Epithelial cell of prostate (primary cell): ENCODE data around the gene TTC21A.

Experiments used
- DNase-seq: peaks from one replicate; pipeline ENCODE4 v3.0.0-alpha.2; 2011; ENCODE audit warnings: low read depth, low spot score
- H3K27ac ChIP-seq: fragments of 450-650 bp; 2 replicates; pipeline ENCODE4 v1.5.1; 2017; ENCODE audit warnings: mild to moderate bottlenecking

TTC21A gene

DNA sequence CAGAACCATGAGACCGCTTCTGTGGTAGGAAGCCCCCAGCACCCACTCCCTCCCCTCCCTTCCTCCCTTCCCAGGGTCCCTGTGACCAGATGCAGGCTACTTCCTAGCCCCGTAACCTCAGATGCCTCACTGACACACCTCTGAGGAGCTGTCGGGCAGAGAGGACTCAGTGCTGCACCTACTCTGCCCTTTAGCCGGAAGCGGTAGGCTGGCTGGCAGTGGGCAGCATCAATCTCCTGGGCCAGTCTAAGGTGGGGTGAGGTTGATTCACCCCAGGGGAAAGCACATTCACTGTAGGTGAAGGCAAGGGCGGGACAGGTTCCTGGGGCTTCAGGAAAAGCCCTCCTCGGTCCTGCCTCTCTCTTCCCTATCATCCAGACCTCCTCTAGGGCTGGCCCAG is 26.8 kb downstream of the TTC21A start:
- DNase-seq: no peak
- H3K27ac ChIP-seq: no peak overlapping the region

DNA sequence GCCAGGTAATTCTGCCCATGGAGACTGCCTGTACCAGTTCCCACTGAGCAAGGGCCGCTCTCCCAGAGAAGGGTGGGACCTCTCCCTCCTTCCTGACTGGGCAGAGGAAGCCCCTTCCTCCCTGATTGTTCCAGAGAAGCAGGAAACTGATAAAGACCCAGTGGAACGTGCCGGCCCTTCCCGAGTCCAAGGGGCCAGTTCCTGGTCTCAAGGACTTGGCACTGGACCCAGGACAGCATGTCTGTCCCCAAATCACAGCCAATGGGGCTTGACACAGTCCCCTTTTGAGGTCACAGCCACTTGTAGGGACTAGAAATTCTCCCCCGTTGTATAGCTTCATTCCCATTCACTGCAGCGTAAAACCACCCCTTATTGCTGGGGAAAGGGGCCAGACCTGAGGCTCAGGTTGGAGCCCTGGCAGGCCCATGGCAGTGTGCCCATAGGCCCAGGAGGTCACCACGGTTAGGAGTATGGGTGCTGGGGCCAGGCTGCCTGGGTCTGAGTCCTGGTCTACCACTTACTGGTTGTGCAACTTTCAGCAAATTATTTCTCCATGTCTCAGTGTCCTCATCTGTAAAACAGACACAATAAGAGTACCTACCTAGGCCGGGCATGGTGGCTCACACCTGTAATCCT is 27.8 kb downstream of the TTC21A start:
- DNase-seq: no peak

DNA sequence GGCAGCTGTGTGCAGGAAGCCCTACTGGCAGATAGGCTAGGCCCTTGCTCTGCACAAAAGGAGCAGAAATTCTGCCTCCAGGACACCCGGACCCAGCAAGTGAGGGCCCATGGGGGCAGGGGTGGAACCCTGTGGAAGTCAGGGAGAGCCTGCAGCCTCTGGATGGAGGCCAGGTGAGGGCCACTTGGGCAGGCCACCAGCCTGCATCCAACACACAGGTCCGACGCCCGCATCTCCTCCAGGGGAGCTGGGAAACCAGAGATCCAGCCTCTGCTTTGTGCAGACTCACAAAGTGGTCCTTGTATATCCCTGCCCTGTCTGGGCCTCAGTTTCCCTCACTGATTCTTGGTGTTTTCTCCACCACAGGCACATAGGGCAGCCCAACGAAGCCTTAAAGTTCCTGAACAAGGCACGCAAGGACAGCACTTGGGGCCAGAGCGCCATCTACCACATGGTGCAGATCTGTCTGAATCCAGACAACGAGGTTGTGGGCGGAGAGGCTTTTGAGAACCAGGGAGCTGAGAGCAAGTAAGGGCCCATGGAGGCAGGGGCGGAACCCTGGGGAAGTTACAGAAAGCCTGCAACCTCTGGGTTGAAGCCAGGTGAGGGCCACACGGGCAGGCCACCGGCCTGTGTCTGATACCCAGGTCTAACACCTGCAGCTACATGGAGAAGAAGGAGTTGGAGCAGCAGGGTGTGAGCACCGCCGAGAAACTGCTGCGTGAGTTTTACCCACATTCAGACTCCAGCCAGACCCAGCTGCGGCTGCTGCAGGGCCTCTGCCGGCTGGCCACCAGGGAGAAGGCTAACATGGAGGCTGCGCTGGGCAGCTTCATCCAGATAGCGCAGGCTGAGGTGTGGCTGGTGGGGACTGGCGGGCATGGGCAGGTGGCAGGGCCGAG is 29.3 kb downstream of the TTC21A start:
- no peak overlapping the region for H3K27ac ChIP-seq
- no peak for DNase-seq

More for the DNA sequence above, 27.8 kb downstream of the TTC21A start:
- no peak overlapping the region for H3K27ac ChIP-seq

DNA sequence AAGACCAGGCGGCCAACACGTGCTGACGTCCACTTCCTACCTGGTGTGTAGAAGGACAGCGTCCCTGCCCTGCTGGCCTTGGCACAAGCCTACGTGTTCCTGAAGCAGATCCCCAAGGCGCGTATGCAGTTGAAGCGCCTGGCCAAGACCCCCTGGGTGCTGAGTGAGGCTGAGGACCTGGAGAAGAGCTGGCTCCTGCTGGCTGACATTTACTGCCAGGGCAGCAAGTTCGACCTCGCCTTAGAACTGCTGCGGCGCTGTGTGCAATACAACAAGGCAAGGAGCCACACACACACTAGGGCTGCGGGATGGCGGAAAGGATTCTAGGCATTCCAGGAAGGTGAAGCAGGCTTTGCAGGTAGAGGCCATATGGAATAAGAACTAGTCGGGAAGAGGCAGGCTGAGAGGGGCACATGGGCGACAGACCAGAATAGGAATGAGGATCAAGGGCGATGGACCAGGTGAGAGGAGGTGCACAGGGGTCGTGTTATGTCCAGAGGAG is 30.0 kb downstream of the TTC21A start:
- no peak overlapping the region for H3K27ac ChIP-seq
- no peak for DNase-seq

DNA sequence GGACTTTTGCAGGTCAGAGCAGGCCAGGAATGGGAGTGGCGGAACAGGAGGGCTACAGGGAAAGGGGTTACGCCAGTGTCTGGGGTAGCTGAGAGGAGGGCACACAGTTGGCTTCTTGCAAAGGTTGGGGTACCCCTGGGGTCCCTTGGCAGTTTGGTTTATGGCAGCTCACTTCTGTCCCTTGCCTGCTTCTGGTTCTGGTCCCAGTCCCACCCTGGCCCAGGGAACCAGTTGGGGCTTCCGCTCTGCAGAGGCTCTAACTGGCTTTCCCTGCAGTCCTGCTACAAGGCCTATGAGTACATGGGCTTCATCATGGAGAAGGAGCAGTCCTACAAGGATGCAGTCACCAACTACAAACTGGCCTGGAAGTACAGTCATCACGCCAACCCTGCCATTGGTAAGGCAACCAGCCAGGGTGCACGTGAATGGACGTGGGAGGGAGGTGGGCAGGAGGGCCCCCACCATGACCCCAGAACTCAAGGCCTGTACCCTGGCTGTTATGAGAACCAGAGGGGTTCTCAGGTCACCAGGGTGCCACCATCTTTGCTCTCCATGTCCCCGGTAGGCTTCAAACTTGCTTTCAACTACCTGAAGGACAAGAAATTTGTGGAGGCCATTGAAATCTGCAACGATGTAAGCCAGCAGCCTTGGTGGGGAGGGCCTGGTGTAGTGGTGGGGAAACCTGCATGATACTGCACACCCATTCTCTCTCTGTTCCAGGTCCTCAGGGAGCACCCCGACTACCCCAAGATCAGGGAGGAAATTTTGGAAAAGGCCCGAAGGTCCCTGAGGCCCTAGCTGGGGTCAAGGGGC is 30.7 kb downstream of the TTC21A start:
- no peak for DNase-seq
- H3K27ac ChIP-seq: no peak overlapping the region

DNA sequence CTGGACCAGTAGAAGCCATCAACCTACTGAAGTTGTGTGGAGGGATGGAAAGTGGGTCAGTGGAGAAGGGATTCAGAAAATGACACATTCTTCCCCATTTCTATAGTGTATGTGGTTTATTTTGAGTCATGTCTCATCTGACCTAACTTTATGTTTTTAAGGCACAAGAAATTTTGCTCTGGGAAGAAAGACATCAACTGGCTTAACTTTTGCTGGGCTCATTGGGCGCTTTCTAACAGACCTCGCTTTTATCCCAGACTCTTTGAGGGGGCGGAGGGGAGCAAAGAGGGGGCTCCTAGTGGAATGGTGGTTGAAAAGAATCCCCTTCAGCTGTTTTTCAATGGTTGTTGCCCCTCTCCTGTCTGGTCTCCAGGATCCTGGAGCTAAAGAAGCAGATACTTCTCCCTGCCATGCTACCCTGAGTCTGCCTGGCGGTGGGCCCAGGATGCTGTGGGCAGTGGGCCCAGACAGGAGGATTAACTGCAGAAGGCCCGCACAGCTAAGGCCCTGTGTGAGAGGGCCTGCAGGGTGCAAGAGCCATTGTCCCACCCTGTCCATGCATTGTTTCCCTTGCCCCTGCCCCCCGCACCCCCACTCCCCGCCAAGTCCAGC is 31.4 kb downstream of the TTC21A start:
- H3K27ac ChIP-seq: no peak overlapping the region
- no peak for DNase-seq

DNA sequence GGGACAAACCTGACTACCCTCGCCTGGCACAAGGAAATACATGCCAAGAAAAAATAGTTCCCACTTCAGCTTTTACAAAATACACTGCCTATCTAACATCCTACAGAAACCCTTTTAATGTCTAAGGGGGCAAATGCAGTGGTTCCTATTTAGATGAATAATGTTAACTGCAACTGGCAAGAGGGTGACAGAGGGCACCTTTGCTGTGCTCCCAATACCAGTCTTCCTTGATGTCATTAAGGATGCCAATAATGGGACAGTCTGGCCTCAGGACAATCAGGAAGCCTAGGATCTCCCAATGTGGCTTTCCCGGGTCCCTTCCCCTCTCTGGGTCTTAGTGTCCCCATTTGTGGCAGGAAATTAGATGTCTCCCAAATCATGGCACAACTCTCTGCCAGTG is 32.0 kb downstream of the TTC21A start:
- no peak for DNase-seq
- H3K27ac ChIP-seq: no peak overlapping the region

DNA sequence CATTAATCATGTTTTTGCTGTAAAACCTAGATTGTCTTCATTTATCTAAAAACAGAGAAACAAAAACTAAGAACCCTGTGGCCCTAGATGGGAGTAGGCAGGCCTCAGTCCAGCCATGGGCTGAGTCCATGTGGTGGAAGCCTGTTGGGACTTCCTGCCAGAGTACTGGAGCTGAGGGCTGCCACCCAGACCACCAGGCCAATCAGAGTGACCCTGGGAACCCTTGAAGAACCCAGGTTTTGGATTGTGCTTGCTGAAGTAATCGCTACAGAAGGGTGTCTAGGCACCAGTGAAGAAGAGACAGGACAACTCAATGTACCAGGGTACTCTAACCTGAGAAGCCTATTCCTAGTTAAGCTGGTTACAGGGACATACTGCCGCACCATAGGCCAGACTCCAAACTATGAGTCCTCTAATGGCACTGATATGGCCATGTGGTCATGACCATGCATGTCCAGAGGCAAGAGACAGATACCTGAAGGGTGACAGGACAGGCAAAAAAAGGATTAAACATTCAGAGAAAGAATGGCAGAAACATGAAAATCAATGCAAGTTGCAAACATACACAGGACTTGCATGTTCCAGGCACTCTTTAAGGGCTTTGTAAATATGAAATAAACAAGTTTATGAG is 33.0 kb downstream of the TTC21A start:
- DNase-seq: no peak
- peak overlapping the region; percentile 89 for H3K27ac ChIP-seq

DNA sequence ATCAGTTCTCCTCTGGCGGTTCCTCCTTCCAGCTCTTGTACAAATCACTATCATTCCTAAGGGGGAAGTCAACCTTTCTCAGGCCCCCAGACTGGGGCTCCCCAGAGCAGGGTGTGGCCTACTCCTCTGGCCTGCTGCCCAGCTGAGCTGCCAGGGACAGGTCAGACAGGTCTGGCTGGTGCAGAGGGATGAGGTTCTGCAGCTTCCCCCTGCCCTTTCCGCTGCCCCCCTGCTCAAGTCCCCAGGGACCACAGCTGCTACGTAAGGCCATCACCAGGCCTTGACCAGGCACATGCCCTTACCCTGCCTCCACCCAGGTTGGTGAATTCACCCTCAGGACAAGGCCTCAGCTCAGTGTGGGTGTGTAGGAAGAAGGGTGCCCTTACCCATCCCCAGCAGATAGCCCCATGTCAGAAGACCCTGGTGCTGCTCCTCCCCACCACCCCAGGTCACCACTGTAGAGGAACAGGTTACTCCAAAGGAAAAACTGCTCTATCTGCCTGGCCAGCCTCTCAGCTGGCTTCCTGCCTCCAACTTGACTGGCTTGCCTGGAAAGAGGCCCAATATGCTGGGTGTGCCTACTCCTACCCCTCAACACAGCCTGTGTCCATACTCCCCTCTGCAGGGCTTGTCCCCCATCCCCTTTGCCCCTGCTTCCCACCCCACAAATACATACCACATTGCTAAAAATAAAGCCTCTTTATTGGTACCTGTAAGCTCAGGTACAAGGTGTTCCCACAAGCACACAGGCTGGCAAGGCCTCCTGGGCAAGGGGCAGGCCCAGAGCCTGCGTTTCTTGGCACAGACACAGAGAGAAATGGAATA is 33.9 kb downstream of the TTC21A start:
- peak overlapping the region; percentile 89 for H3K27ac ChIP-seq
- peak; percentile 72 for DNase-seq

DNA sequence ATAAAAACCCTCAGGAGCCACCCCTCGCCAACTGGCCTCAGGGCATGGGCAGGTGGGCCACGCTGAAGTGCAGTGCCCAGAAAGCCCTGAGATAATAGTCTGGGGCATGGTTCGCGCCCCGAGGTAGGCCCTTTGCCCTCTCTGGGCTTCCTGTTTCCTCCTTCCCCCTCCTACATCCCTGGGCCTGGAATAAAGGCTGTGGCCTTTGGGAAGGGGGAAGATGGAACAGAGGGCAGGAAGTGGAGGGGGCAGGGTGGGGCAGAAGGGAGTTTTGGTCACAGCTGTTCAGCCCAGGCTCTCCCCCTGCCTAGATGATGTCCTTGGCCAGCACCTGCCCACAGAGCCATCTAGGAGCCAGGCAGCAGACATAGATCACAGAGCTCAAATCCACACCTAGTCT is 34.6 kb downstream of the TTC21A start:
- peak overlapping the region; percentile 89 for H3K27ac ChIP-seq

DNA sequence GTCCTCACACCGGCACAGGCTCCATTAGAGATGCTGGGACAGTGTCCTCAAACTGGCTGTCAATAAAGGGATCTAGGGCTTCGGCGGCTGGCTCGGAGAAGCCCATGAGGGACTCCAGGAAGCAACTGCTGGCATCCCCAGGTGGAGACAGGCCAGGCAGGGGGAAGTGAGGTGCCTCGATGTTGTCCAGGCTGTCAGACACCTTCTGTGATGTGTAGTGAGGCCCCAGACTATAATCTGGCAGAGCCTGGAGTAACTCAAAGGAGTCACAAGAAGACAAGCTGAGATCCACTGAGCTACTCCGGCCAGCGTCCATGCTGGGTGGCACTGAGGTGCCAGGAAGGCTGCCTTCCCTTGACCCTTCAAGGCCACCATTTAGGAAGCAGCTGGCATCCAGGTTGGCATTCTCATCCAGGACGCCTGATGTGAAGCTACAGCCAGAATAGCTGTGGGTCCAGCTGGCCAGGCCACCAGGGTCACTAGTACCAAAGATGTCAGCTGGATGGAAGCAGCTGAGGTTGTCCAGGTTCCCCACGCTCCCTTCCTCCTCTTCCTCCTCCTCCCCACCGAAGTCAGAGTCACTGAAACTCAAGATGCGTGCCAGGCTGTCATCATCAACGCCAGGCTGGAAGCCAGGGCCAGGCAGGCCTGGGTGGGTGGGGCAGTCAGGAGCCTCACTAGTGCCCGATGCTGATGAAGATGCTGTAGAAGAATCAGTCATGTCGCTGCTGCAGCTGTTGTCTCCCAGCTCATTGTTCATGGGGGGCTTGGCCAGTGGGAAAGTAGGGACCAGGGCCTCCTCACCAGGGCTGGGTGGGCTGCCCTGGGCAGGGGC is 35.8 kb downstream of the TTC21A start:
- H3K27ac ChIP-seq: peak overlapping the region; percentile 89

More for the DNA sequence above, 34.6 kb downstream of the TTC21A start:
- DNase-seq: no peak

DNA sequence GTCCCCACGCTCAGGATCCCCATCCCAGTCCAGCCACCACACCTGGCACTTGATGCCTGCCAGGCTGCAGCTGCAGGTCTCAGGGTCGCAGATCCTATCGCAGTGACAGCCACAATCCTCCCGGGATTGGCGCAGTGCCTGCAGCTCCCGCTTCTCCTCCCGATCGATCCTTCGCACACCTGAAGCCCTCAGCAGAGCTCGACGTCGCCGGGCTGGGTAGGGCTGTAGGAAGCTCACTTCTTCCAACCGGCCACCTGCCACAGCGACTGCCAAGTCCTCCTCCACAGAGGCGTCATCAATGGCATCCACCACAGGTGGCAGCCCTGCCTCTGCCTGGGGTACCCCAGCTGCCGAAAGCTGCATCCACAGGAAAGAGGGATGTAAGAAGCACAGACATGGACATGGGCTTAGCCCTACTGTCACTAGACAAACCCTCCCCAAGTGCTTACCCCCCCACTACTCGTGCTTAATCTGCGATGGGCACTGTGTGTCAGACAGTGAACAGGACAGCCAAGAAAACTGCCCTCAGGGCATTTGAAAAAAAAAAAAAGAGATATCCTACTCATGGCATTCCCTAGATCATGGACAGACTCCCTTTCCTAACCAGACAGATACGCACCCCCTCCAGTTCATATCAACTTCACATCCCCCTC is 36.7 kb downstream of the TTC21A start:
- no peak for DNase-seq
- no peak overlapping the region for H3K27ac ChIP-seq

More for the DNA sequence above, 35.8 kb downstream of the TTC21A start:
- no peak for DNase-seq

DNA sequence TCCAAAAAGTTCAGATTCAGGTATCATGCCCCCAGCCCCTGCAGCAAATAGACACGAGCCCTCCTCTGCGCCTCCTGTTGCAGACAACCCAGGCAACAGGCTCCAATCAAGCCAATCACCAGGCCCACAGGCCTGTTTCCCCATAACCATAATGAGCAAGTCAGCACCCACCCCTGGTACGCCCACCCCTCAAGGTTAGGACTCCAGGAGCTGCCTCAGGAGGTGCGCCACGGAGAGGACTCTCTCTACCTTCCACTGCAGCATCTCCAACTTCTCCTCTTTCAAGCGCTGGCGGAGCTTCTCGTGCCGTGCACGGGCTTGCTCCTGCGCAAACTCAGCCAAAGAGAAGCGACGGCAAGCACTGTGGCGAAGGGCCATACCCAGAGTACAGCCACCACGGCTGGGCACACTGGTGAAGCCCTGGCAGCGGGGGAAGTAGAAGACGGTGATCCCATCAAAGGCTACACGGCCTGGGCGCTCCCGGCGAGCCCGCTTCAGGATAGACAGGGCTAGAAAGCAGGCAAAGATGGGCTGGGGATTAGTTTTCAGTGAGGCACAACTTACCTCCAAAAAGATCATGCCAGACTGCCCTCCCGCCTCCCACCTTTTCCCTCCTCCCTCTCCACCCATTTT is 37.4 kb downstream of the TTC21A start:
- DNase-seq: no peak

DNA sequence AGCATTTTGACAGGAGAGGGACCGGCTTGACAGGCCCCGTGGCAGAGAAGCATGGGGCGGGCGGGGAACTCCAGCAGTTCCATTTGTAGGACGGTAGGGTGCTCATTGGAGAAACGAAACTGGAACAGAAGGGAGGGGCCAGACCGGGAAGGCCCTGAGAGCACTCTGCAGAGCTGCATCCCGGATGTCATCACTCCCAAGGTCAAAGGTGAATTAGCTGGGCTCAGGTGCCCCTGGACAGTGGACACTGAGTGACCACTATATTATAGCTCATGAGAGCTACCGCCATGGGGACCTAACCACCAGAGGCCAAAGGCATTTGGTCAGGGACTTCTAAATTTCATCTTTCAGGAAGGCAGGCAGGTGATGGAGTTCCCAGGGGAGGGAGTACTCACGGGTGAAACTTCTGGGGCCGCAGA is 38.6 kb downstream of the TTC21A start:
- DNase-seq: no peak
- peak overlapping the region; percentile 73 for H3K27ac ChIP-seq

More for the DNA sequence above, 37.4 kb downstream of the TTC21A start:
- no peak overlapping the region for H3K27ac ChIP-seq

DNA sequence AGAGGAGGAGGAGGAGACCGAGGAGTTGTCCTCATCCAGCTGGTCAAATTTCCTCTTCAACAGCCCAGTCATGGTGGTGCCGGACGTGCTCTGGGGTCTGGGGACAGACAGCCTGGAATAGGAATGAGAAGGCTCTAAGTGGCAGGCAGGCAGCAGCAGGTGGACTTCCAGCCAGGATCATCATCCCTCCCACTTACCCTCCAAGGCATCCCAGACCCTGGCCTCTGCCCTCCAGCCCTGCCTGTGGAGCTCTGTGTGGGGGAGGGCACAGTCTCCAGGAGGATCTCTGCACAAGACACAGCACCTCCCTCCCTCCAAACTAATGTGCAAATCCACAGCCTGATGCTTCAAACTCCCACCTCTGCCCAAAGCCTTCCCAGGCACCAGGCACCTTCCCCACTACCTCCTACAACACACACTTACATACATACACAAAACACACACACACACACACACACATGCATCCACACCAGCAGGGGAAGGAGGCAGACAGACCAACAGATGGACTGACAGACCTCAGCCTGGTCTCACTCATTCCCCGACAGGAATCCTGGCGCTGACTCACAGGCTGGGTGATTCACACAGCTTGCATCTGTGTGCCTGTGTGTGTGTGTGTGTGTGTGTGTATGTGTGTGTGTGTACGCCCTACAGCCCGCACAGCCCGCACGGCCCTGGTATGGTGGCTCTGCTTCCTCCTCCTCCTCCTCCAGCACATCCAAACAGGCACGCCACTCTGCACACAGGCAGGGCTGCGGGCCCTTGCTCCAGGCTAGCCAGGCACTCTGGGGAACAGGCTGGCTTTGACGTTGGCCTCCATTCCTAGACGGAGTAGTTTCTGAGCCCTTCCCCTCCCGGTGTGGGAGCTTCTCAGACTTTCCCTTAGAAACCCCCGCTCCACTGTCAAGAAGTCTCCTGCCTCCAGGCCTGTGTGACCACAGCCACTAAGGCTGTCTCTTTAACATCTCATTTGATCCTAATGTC is 39.4 kb downstream of the TTC21A start:
- H3K27ac ChIP-seq: peak overlapping the region; percentile 73
- peak; percentile 94 for DNase-seq
